ENCODE results near the gene EXOC3L4. TPM values are rescaled to one million over a fixed set of nuclear protein-coding genes. Genes with fewer than 3 reads are reported as not detected.

The EXOC3L4 gene
- total RNA-seq, 1 experiment from 2014 or later: 1.7 TPM

GRCh38 chr14:103072595-103073366 lies 21.7 kb upstream of the EXOC3L4 start:
- no peak overlapping the region for H2AFZ ChIP-seq
- H3K79me2 ChIP-seq (ENCODE audit: low read depth): no peaks in the 10 kb centered on the region
- no TSS peak for BruUV-seq (replicated peaks)
- TF ChIP-seq EZH2 (IDR thresholded peaks at IDR 0.05; ENCODE audit: low read depth) (no peak), CTCF (conservative IDR thresholded peaks at IDR 0.05) (no peak)
- peaks cover 66% of the 10 kb centered on the region for H3K4me1 ChIP-seq (replicated peaks; ENCODE audit: insufficient read depth)
- intact Hi-C loops (cut with micrococcal nuclease; ENCODE audit: unreplicated experiment): loop anchor here (5.0 to 10.0 kb wide), 3 partner anchors 145 to 378 kb away; partner anchors contain the start of gene TRAF3
- no peaks in the 10 kb centered on the region for H4K20me1 ChIP-seq (ENCODE audit: insufficient read depth)
- no peaks in the 10 kb centered on the region for H3K27me3 ChIP-seq (ENCODE audit: insufficient read depth, low read depth)
- no peak overlapping the region for H3K4me3 ChIP-seq
- no peak overlapping the region for H3K27ac ChIP-seq
- ChIA-PET CTCF (no interaction called here), POLR2A (ENCODE audit: unreplicated experiment) (no interaction called here)
- no peaks in the 10 kb centered on the region for H3K9me2 ChIP-seq (ENCODE audit: insufficient read depth)
- DNase-seq: no peak
- no peaks in the 10 kb centered on the region for H3K36me3 ChIP-seq (ENCODE audit: low read depth)
- H3F3A ChIP-seq (ENCODE audit: insufficient read depth, low read depth): peaks cover 57% of the 10 kb centered on the region
- H3K9me3 ChIP-seq (ENCODE audit: insufficient read depth, low read depth): no peaks in the 10 kb centered on the region
- H3K4me2 ChIP-seq: 0 out of 2 replicates have a peak overlapping the region, but pooled peaks have one; percentile 2

DNA sequence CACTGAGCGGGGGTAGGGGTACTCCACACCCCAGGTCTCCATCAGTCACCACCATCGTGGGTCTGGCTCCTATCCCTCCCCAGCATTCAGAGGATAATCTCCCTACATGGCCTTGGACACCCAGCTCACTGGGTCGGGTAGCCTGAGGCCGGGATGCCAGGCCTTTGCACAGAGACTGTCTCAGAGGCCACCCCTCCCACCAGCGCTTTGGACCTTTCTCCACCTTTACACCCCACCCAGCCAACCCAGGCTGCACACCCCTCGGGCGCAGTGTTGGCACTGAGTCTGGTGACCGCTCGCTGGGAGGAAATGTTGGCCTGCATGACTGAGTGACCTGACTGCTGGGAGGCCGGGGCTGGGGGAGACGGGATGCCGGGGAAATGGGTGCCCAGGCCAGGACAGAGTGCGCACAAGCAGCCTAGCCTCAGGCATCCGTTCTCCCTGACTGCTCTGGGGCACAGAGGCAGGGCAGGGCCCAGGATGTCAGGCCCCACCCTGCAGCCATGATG lies 21.1 kb upstream of the EXOC3L4 start:
- H3K79me2 ChIP-seq (ENCODE audit: low read depth): no peaks in the 10 kb centered on the region
- no peak overlapping the region for H3K27ac ChIP-seq
- no peaks in the 10 kb centered on the region for H3K9me2 ChIP-seq (ENCODE audit: insufficient read depth)
- peaks cover 59% of the 10 kb centered on the region for H3K4me1 ChIP-seq (replicated peaks; ENCODE audit: insufficient read depth)
- H3K27me3 ChIP-seq (ENCODE audit: insufficient read depth, low read depth): no peaks in the 10 kb centered on the region
- TF ChIP-seq CTCF (conservative IDR thresholded peaks at IDR 0.05): no peak
- TF ChIP-seq EZH2 (IDR thresholded peaks at IDR 0.05; ENCODE audit: low read depth): no peak
- POLR2A ChIA-PET (ENCODE audit: unreplicated experiment): interaction anchor here (0.5 kb wide), 1 partner anchor 22 kb away, joined by 37 read pairs; no protein-coding TSS in a partner anchor
- H3K9me3 ChIP-seq (ENCODE audit: insufficient read depth, low read depth): no peaks in the 10 kb centered on the region
- BruUV-seq (replicated peaks): no TSS peak
- CTCF ChIA-PET: interaction anchor here (1.6 kb wide), 1 partner anchor 379 kb away, joined by 5 read pairs; no protein-coding TSS in a partner anchor
- no peak for DNase-seq
- no peak overlapping the region for H3K4me3 ChIP-seq
- no peak overlapping the region for H2AFZ ChIP-seq
- no peaks in the 10 kb centered on the region for H4K20me1 ChIP-seq (ENCODE audit: insufficient read depth)
- intact Hi-C loops (cut with micrococcal nuclease; ENCODE audit: unreplicated experiment): loop anchor here (5.0 to 10.0 kb wide), 3 partner anchors 146 to 379 kb away; partner anchors contain the start of gene TRAF3
- peaks cover 52% of the 10 kb centered on the region for H3F3A ChIP-seq (ENCODE audit: insufficient read depth, low read depth)
- 0 out of 2 replicates have a peak overlapping the region, but pooled peaks have one; percentile 2 for H3K4me2 ChIP-seq
- no peaks in the 10 kb centered on the region for H3K36me3 ChIP-seq (ENCODE audit: low read depth)

DNA sequence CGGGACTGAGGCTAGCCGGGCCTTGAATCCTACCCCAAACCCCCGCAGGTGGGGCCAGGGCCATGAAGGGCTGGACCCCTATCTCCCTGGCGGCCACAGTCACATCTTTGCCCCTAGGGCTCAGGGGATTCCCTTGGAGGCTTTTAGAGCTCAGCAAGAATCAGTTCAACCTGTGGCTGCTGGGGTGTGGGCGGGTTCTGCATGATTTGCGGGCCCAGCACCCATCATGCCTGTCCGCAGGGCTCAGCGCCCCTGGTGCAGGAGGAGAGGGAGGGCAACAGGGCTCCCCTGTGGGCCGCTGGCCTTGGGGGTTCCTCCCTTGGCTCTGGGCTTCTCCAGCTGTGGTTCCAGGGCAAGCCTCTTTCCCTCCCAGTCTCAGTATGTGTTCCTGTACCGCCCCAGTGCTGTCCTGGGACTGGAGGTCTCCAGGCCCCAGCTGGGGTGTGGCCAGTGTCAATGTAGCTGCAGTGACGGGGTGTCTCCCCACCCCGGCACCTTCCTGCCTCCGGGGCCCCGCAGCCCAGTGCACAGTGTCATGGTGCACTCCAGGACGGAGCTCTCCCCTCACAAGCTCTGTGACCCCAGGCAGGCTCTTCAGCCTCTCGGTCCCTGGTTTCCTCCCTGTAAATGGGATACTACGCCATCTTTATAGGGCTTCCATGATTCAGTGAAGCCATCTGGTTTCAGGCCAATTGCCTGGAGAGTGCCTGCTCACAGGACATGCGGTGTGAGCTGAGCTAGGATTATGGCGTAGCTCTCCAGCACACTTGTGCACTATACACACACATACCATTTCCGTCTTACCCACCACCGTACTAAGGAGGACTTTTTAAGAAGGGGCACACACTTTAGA lies 20.4 kb upstream of the EXOC3L4 start:
- no peaks in the 10 kb centered on the region for H3K9me2 ChIP-seq (ENCODE audit: insufficient read depth)
- ChIA-PET CTCF (interaction anchor here (0.6 to 1.7 kb wide), 11 partner anchors 13 to 380 kb away, joined by 3 to 9 read pairs (median 3); no protein-coding TSS in a partner anchor), POLR2A (ENCODE audit: unreplicated experiment) (interaction anchor here (0.5 to 0.8 kb wide), 4 partner anchors 19 to 294 kb away, joined by 4 to 37 read pairs (median 9); no protein-coding TSS in a partner anchor)
- TF ChIP-seq EZH2 (IDR thresholded peaks at IDR 0.05; ENCODE audit: low read depth): no peak
- no peak for TF ChIP-seq CTCF (conservative IDR thresholded peaks at IDR 0.05)
- H4K20me1 ChIP-seq (ENCODE audit: insufficient read depth): no peaks in the 10 kb centered on the region
- H3K9me3 ChIP-seq (ENCODE audit: insufficient read depth, low read depth): no peaks in the 10 kb centered on the region
- no peak overlapping the region for H3K4me3 ChIP-seq
- intact Hi-C loops (cut with micrococcal nuclease; ENCODE audit: unreplicated experiment): loop anchor here (2.0 to 10.0 kb wide), 5 partner anchors 147 to 467 kb away; partner anchors contain the start of genes EIF5 and TRAF3
- H3K36me3 ChIP-seq (ENCODE audit: low read depth): no peaks in the 10 kb centered on the region
- H3K79me2 ChIP-seq (ENCODE audit: low read depth): no peaks in the 10 kb centered on the region
- peaks cover 52% of the 10 kb centered on the region for H3K4me1 ChIP-seq (replicated peaks; ENCODE audit: insufficient read depth)
- H3K4me2 ChIP-seq: peak overlapping the region; percentile 94
- H3K27ac ChIP-seq: 0 out of 2 replicates have a peak overlapping the region, but pooled peaks have one; percentile 49
- H2AFZ ChIP-seq: no peak overlapping the region
- DNase-seq: no peak
- peaks cover 46% of the 10 kb centered on the region for H3F3A ChIP-seq (ENCODE audit: insufficient read depth, low read depth)
- no peaks in the 10 kb centered on the region for H3K27me3 ChIP-seq (ENCODE audit: insufficient read depth, low read depth)
- BruUV-seq (replicated peaks): no TSS peak
